AG08395 (cell line): ENCODE data around the gene PDCD7.
A peak's percentile ranks its signal among the peaks of the same experiment; 100 is the strongest.
"Not testable (repeated sequence)": the region's sequence is repeated elsewhere in the genome, so short reads cannot be mapped to it uniquely, and the experiment has no call there.

Experiments used
- DNase-seq: peaks from one replicate; pipeline ENCODE4 v3.0.0; 2012; ENCODE audit warnings: mixed read lengths, low spot score

PDCD7 gene

GRCh38 chr15:65074946-65075345 is 58.7 kb downstream of the PDCD7 start:
- not testable (repeated sequence) for DNase-seq

- no peak for DNase-seq
Observed at GRCh38 chr15:65072617-65073016, 61.0 kb downstream of the PDCD7 start.

- DNase-seq, result peak; percentile 54
Observed at GRCh38 chr15:65072027-65072426, 61.6 kb downstream of the PDCD7 start.

GRCh38 chr15:65071381-65071811 is 62.2 kb downstream of the PDCD7 start:
- no peak for DNase-seq

- no peak for DNase-seq
Observed at GRCh38 chr15:65069779-65070546, 63.6 kb downstream of the PDCD7 start.

GRCh38 chr15:65069179-65069578 is 64.4 kb downstream of the PDCD7 start:
- DNase-seq, result peak; percentile 90

- DNase-seq, result no peak
Observed at GRCh38 chr15:65068403-65068788, 65.2 kb downstream of the PDCD7 start.

GRCh38 chr15:65067645-65068402 is 65.8 kb downstream of the PDCD7 start, which contains the start of gene RASL12:
Gene RASL12, minus strand, starts transcription at chr15:65067991. Its CDS starts 156 bp downstream, at chr15:65067835.
- DNase-seq, result no peak
